GM19324 (cell line): ENCODE results near the gene PPM1A.

Experiments
- ATAC-seq: cut with Tn5 transposase; IDR thresholded peaks from one replicate; pipeline ENCODE4 v1.9.1; 2021; ENCODE audit warnings: mild to moderate bottlenecking, moderate library complexity; ENCODE audit not compliant: unreplicated experiment, low FRiP score

The PPM1A gene

GRCh38 chr14:60225265-60225664 lies 23.8 kb upstream of the PPM1A start:
- ATAC-seq, result no peak

GRCh38 chr14:60226298-60226697 lies 22.7 kb upstream of the PPM1A start:
- no peak for ATAC-seq

- no peak for ATAC-seq
Observed at GRCh38 chr14:60227291-60227690, 21.7 kb upstream of the PPM1A start.

- ATAC-seq, result no peak
Observed at GRCh38 chr14:60229614-60230013, 19.4 kb upstream of the PPM1A start.

GRCh38 chr14:60232185-60232584 lies 16.8 kb upstream of the PPM1A start:
- no peak for ATAC-seq

- no peak for ATAC-seq
Observed at GRCh38 chr14:60233251-60233650, 15.8 kb upstream of the PPM1A start.

GRCh38 chr14:60233891-60234290 lies 15.1 kb upstream of the PPM1A start:
- no peak for ATAC-seq

- ATAC-seq, result no peak
Observed at GRCh38 chr14:60235440-60235839, 13.6 kb upstream of the PPM1A start.

- ATAC-seq, result no peak
Observed at GRCh38 chr14:60238955-60239354, 10.1 kb upstream of the PPM1A start.

- no peak for ATAC-seq
Observed at GRCh38 chr14:60240139-60240856, 8.7 kb upstream of the PPM1A start.

- no peak for ATAC-seq
Observed at GRCh38 chr14:60241091-60241490, 7.9 kb upstream of the PPM1A start.

GRCh38 chr14:60242429-60242828 lies 6.6 kb upstream of the PPM1A start:
- no peak for ATAC-seq

- no peak for ATAC-seq
Observed at GRCh38 chr14:60245380-60246177, 3.4 kb upstream of the PPM1A start.

GRCh38 chr14:60247994-60248696 lies 876 bp upstream of the PPM1A start:
- peak; percentile 63 for ATAC-seq

GRCh38 chr14:60249321-60250256 lies 568 bp downstream of the PPM1A start:
- peak; percentile 51 for ATAC-seq

- no peak for ATAC-seq
Observed at GRCh38 chr14:60250257-60251035, 1.4 kb downstream of the PPM1A start.

- ATAC-seq, result no peak
Observed at GRCh38 chr14:60251877-60252276, 2.9 kb downstream of the PPM1A start.

GRCh38 chr14:60252630-60253029 lies 3.6 kb downstream of the PPM1A start:
- no peak for ATAC-seq

- no peak for ATAC-seq
Observed at GRCh38 chr14:60253649-60254048, 4.6 kb downstream of the PPM1A start.
